PFSK-1 (cell line): Measurements from ENCODE around the gene SYNPO.

Source experiments
- POLR2AphosphoS5 ChIP-seq: IDR thresholded peaks from 2 replicates; pipeline ENCODE4 v1.6.1; 2012; ENCODE audit warnings: low read depth, mild to moderate bottlenecking, control low read depth, low read length, moderate library complexity
- REST ChIP-seq, 2 experiments: IDR thresholded peaks; 2 replicates each; pipeline versions ENCODE4 v1.6.1 to v1.8.0; 2011 to 2012; ENCODE audit warnings: low read depth in 2 of 2, low read length in 2 of 2, control low read depth in 1 of 2, inconsistent platforms in 1 of 2, mild to moderate bottlenecking in 1 of 2, moderate library complexity in 1 of 2; ENCODE audit not compliant: insufficient read depth in 1 of 2
- TAF1 ChIP-seq: IDR thresholded peaks from 2 replicates; pipeline ENCODE4 v1.6.1; 2012; ENCODE audit warnings: low read length, control low read depth, borderline replicate concordance; ENCODE audit not compliant: insufficient read depth

DNA sequence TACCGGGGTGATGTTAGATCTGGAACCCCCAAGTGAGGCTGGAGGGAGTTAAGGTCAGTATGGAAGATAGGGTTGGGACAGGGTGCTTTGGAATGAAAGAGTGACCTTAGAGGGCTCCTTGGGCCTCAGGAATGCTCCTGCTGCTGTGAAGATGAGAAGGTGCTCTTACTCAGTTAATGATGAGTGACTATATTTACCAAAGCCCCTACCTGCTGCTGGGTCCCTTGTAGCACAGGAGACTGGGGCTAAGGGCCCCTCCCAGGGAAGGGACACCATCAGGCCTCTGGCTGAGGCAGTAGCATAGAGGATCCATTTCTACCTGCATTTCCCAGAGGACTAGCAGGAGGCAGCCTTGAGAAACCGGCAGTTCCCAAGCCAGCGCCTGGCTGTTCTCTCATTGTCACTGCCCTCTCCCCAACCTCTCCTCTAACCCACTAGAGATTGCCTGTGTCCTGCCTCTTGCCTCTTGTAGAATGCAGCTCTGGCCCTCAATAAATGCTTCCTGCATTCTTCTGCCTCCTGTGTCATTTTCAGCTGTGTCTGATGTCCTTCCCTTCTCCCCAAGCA lies 18.3 kb downstream of the SYNPO start:
- TF ChIP-seq TAF1 (no peak), REST (IDR thresholded peaks at IDR 0.05; ENCODE audit: insufficient read depth in 1 of 2, low read depth in 2 of 2, low read length in 2 of 2) (no peak), POLR2AphosphoS5 (no peak; the same call in 1 of the 2 replicates)
